ELR (cell line): Measurements from ENCODE around the gene KRT76.
A peak's percentile ranks its signal among the peaks of the same experiment; 100 is the strongest.
"Not testable (repeated sequence)": the region's sequence is repeated elsewhere in the genome, so short reads cannot be mapped to it uniquely, and the experiment has no call there.

Source experiments
- DNase-seq: peaks from one replicate; pipeline ENCODE4 v3.0.0-alpha.2; 2015; ENCODE audit warnings: low read depth

The KRT76 gene

DNA sequence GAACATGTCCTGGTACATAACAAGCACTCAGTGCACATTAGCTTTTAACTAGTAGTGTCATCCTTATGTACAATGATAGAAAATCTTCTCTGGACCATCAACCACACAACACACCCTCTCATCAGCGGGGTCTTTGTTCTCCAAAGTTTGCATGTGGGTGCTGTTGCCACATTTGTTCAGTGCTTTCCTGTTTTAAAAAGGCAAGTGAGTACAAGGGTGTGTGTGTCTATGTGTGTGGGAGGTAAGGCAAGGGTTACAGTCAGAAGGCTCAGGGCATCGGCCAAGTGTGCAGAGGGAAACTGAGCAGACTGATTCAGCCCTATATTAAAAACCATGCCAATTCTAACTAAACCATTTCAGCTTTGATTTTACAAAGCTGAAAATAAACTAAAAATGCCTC lies 17.9 kb downstream of the KRT76 start:
- no peak for DNase-seq

DNA sequence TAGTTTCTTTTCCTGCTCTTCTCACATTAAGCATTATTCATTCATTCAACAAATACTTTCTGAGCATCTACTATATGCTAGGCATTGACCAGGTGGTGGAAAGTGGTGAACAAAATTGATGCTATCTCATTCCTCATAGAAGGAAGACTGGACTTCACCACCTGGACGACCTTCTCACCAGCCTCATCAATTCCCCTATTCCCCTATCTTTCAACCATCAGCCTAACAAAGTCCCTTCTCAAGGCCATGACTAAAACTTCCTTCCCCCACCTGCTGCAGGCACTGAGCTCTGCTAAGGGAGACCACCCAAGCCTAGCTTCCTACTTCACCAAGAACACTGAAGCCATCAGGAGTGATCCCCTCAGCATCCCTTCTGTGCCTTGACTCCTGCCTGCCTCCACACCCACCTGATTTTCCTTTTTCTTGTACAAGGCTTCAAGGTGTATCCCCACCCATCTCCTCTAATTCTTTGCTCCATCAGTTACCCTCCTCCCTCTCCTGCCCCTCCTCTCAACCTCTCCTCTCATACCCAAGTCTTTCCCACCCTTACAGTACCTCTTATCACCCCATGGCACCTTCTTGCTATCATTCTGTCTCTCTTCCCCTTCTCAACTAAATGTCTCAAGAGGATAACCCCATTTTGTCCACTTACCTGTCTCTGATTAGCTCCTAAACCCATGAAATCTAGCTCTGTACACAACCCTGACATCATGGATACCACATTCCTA lies 19.5 kb downstream of the KRT76 start:
- no peak for DNase-seq

- DNase-seq, result no peak
These were observed 20.7 kb downstream of the KRT76 start for GRCh38 chr12:52756281-52756960.

GRCh38 chr12:52755533-52755932 lies 21.6 kb downstream of the KRT76 start:
- no peak for DNase-seq

- DNase-seq, result no peak
These were observed 23.0 kb downstream of the KRT76 start for GRCh38 chr12:52754135-52754534.

DNA sequence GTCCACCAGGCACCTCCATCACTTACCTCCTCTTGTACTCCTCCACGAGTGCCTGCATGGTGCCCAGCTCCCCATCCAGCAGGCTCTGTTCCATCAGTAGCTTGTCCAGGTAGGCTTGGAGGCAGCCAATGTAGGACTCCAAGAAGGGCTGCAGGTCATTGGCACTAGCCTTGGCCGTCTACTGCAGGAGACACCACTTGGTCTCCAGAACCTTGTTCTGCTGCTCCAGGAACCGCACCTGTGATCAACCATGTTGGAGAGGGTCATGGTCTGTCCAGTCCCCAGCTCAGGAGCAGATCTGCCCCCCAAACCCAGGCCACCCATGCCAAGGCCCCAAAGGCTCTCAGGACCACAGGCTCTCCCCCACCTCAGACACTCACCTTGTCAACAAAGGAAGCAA lies 23.9 kb downstream of the KRT76 start:
- no peak for DNase-seq

DNA sequence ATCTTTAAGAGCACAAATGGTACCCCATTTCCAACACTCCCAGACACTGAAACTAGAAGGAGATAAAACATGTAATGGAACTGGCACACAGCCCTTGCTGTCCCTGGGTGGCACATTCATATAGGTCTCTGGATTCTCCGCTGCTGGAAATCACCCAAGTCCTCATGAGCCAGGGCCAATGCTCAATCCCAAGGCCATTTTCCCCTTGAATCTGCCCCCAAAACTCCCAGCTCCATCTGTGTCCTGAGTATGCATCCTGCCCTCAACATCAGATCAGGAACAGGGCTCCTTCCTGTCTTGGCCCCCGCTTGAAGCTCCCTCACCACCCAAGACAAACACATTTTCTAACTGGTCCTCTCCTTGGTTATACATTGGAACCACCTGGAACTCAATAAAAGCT lies 24.6 kb downstream of the KRT76 start:
- no peak for DNase-seq

DNA sequence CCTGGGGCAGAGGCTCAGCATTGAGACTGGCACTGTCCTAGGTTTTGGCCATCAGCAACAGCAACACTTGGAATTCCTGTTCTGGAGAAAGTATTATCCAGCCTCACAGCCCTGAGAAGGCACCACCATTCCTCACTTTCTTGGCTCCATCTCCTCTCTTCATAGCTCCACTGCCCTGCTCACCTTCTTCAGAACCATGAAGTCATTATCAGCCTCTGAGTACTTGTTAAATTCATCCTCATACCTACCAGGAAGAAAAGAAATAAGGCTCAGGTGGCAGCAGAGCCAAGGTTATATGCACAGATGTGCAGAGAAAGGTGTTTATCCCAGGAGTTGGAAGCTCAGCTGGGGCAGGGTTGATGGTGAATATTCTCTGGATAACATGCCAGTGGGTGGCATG lies 25.4 kb downstream of the KRT76 start:
- no peak for DNase-seq

GRCh38 chr12:52750532-52750931 lies 26.6 kb downstream of the KRT76 start:
- DNase-seq, result not testable (repeated sequence)

- DNase-seq, result no peak
These were observed 27.3 kb downstream of the KRT76 start for GRCh38 chr12:52749827-52750226.

- no peak for DNase-seq
These were observed 28.6 kb downstream of the KRT76 start for GRCh38 chr12:52748578-52748977.

- no peak for DNase-seq
These were observed 31.6 kb downstream of the KRT76 start for GRCh38 chr12:52745554-52745953.

- DNase-seq, result no peak
These were observed 32.5 kb downstream of the KRT76 start for GRCh38 chr12:52744493-52745156.

DNA sequence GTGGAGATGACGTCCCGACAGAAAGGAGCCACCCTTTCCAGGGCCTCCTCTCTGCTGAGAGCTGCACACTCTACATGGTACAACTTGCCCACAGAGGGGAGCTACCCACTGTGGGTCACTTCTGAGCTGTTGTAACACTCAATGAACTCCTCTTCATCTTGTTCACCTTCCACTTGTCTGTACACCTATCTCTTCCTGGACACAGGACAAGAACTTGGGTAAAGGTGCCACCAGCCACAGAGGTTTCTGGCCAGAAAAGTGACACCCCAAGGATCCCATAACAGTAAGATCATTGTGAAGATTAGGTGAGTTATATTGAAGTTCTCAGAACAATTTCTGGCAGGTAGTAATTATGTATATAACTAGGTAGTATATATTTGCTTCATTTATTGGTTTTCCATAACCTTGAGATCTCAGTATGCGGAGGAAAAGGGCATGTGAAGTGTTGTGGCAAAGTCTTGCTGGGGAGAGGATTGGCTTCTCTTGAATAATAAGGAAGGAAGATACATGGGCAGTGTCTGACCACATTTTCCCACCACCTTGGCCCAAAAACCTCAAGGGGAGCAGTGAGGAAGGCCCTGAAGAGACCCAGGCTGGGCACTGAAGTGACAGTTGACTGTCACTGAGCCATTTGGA lies 34.2 kb downstream of the KRT76 start:
- DNase-seq, result no peak

GRCh38 chr12:52742196-52742580 lies 35.0 kb downstream of the KRT76 start:
- DNase-seq, result no peak

DNA sequence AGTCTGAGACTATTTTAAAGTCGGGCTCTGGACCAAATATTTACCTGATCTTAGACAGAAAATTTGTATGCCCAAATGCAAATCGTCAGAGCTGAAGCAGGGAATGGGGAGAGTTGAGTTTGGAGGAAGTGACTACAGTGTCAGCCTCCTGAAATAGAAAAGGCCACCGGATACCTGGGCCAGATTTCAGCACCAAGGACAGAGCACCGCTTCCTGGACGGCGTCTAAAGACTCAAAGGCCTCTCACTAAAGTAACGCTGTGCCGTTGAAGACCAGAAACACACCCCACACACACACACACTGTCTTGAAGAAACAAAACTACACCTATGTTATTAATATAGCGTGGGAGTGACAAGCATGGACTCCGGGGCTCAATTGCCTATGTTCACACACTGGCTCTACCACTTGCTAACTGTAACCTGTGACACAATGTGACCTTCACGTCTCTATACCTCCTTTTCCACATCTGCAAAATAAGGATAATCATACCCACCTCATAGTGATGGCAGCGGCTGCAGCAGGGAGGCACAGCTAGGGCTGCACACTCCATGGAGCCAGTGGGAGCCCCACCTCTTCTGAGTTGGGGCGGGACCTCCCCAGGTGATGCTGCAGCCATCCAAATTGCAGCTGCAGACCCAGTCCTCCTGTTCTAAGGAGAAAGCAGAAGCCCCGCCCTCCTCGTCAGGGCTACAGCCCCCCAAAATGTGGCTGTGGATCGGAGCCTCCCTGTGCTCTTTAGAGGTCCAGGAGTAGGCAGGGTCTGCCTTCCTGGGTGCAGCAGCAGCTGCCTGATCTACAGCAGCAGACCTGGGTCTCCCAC lies 35.6 kb downstream of the KRT76 start:
- peak; percentile 57 for DNase-seq

- no peak for DNase-seq
These were observed 36.6 kb downstream of the KRT76 start for GRCh38 chr12:52740584-52740983.

DNA sequence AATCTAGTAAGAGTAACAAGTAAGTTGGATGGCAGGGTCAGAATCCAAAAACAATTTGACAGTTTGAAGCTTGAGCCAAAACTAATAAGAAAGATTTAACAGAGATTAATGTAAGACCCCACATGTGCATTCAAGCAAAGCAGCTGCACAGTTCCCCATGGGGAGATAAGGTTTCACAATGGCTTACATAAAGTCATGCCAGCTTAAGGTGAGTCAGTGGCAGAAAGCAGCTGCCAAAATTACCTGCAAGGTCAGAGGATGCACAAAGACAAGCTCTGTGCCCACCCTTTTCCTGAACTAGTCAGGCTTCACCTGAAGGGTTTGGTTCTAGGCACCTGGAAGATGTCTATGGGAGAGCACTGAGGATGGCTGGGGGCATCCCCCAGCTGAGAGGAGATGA lies 37.2 kb downstream of the KRT76 start:
- DNase-seq, result no peak

DNA sequence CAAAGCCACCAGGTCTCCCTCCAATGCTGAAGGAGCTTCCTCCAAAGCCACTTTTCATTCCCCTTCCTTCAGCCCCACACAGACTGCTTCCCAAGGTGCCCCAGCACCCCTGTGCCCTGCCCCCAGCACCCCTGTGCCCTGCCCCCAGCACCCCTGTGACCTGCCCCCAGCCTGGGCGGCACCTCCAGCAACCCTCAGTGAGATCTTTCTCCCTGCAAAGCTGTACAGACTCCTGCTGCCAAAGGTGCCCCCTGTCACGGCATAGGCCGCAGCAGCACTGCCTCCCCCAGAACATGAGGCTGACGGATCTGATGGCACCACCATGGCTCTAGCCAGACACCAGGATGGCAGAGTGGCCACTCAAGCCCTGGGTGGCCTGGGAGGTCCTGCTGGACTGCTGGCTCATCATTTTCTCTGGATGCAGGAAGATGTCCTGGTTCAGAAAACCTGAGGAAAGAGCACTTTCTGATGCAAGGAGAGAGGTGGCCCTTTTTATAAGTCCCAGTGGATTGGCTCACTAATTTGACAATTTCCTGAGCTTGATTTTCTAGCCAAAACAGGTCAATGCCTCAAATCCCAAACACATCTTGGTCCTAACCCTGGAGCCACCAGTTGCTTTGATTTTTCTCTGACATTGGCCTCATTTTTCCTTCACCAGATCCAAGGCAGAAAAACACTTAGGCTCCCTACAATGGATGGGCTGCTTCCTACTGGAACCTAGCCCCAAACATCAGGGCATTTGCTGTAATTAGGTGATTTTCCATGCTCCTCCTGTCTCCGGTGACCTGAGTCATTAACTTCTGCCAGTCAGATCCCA lies 41.1 kb downstream of the KRT76 start:
- DNase-seq, result no peak

- no peak for DNase-seq
These were observed 42.0 kb downstream of the KRT76 start for GRCh38 chr12:52735106-52735505.

GRCh38 chr12:52730793-52731192 lies 46.4 kb downstream of the KRT76 start:
- DNase-seq, result no peak
